Measurements from ENCODE around the gene ROR2. TPM values are rescaled to one million over a fixed set of nuclear protein-coding genes. Genes with fewer than 3 reads are reported as not detected.

Gene ROR2
- polyA plus RNA-seq, 1 experiment, result 9.7 TPM

DNA sequence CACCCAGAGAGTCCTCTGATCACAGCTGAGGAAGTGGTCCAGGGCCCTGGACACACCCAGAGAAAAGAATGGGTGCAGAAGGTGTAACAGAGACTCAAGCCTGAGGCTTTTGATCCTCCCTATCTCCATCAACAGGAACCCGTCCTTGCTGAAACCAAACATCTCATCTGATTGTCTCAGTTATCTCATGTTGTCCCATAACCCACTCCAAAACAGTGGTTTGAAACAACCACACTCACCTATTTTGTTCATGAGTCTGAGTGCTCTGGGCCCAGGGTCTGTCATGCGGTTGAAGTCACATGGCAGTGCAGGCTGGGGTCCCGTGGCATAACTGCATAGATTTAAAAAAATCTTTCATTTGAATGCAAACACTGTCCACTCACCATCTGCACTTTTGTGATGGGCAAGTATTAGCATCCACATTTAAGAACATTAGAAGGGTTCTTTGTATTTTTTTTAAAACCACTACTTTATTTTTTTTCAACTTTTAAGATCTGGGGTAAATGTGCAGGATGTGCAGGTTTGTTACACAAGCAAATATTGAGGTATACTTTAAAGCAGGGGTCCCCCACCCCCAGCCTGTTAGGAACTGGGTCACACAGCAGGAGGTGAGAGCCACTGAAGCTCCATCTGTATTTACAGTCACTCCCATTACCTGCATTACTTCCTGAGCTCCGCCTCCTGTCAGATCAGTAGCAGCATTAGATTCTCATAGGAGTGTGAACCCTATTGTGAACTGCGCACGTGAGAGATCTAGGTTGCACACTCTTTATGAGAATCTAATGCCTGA lies 255.8 kb downstream of the ROR2 start:
- ChIA-PET POLR2A (no interaction called here), CTCF (no interaction called here)

GRCh38 chr9:91693226-91693625 lies 256.8 kb downstream of the ROR2 start:
- no peak for DNase-seq (ENCODE audit: low read depth, low spot score)
- CTCF ChIA-PET, result interaction anchor here (0.6 kb wide), 1 partner anchor 11 kb away, joined by 5 read pairs; no protein-coding TSS in a partner anchor
- POLR2A ChIA-PET, result no interaction called here
- H3K4me3 ChIP-seq (ENCODE audit: low read depth, low read length), result no peak overlapping the region
- no peaks in the 10 kb centered on the region for H3K9me3 ChIP-seq (ENCODE audit: control insufficient read depth, insufficient read depth, low read length)
- no peak overlapping the region for H3K27ac ChIP-seq (ENCODE audit: low read depth, low read length)
- TF ChIP-seq, protein P1, sequence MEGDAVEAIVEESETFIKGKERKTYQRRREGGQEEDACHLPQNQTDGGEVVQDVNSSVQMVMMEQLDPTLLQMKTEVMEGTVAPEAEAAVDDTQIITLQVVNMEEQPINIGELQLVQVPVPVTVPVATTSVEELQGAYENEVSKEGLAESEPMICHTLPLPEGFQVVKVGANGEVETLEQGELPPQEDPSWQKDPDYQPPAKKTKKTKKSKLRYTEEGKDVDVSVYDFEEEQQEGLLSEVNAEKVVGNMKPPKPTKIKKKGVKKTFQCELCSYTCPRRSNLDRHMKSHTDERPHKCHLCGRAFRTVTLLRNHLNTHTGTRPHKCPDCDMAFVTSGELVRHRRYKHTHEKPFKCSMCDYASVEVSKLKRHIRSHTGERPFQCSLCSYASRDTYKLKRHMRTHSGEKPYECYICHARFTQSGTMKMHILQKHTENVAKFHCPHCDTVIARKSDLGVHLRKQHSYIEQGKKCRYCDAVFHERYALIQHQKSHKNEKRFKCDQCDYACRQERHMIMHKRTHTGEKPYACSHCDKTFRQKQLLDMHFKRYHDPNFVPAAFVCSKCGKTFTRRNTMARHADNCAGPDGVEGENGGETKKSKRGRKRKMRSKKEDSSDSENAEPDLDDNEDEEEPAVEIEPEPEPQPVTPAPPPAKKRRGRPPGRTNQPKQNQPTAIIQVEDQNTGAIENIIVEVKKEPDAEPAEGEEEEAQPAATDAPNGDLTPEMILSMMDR (IDR thresholded peaks at IDR 0.05; ENCODE audit: low read depth, low read length), result no peak
- H3K27me3 ChIP-seq (ENCODE audit: control insufficient read depth, insufficient read depth, low read length), result no peaks in the 10 kb centered on the region

More for the DNA sequence above, 255.8 kb downstream of the ROR2 start:
- TF ChIP-seq, protein P1 (IDR thresholded peaks at IDR 0.05; ENCODE audit: low read depth, low read length), result no peak
- Histone ChIP-seq H3K27me3 (ENCODE audit: control insufficient read depth, insufficient read depth, low read length) (no peaks in the 10 kb centered on the region), H3K9me3 (ENCODE audit: control insufficient read depth, insufficient read depth, low read length) (no peaks in the 10 kb centered on the region), H3K27ac (ENCODE audit: low read depth, low read length) (no peak overlapping the region), H3K4me3 (ENCODE audit: low read depth, low read length) (no peak overlapping the region)
- no peak for DNase-seq (ENCODE audit: low read depth, low spot score)

DNA sequence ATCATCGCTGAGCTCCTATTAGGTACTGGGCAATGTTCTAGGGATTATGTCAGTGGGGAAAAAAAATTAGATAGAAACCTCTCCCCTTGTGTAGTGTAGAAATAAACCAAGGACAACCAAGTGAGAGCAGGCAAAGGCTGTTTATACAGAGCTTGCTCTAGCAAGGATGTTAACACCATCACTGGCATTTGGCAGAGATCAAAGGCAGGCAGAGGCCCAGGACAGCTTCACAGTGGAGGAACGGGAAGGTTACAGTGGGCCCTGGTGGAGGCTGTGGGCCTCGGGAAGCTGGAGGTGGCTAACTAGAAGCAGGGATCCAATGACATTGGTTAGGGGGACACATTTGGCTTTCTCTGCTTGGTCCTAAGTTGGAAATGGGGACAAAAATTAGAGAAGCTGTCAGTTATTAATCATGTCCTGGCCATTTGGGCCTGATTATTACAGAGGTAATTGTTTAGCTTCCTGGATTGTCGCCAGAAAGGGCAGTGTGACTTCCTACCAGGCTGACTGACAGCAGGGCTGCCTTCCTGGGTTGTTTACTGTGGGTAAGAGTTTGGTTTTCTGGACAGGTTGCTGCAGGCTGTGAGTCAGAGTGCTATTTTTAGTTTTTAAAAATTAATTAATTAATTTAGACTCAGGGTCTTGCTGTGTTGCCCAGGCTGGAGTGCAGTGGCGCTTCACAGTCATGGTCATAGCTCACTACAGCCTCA lies 259.3 kb downstream of the ROR2 start:
- DNase-seq (ENCODE audit: low read depth, low spot score), result no peak
- H3K9me3 ChIP-seq (ENCODE audit: control insufficient read depth, insufficient read depth, low read length), result no peaks in the 10 kb centered on the region
- H3K4me3 ChIP-seq (ENCODE audit: low read depth, low read length), result no peak overlapping the region
- no peak overlapping the region for H3K27ac ChIP-seq (ENCODE audit: low read depth, low read length)
- H3K27me3 ChIP-seq (ENCODE audit: control insufficient read depth, insufficient read depth, low read length), result no peaks in the 10 kb centered on the region
- TF ChIP-seq, protein P1 (IDR thresholded peaks at IDR 0.05; ENCODE audit: low read depth, low read length), result no peak
- ChIA-PET POLR2A (no interaction called here), CTCF (interaction anchor here (0.6 to 1.7 kb wide), 2 partner anchors 452 to 776 kb away, joined by 3 to 5 read pairs; no protein-coding TSS in a partner anchor)

- TF ChIP-seq, protein P1 (IDR thresholded peaks at IDR 0.05; ENCODE audit: low read depth, low read length), result no peak
- Histone ChIP-seq H3K9me3 (ENCODE audit: control insufficient read depth, insufficient read depth, low read length) (no peaks in the 10 kb centered on the region), H3K27ac (ENCODE audit: low read depth, low read length) (no peak overlapping the region), H3K4me3 (ENCODE audit: low read depth, low read length) (no peak overlapping the region), H3K27me3 (ENCODE audit: control insufficient read depth, insufficient read depth, low read length) (no peaks in the 10 kb centered on the region)
- CTCF ChIA-PET, result no interaction called here
- no peak for DNase-seq (ENCODE audit: low read depth, low spot score)
- POLR2A ChIA-PET, result no interaction called here
Measured at GRCh38 chr9:91689006-91689405, 261.0 kb downstream of the ROR2 start.

- Histone ChIP-seq H3K4me3 (ENCODE audit: low read depth, low read length) (no peak overlapping the region), H3K9me3 (ENCODE audit: control insufficient read depth, insufficient read depth, low read length) (peaks cover 5% of the 10 kb centered on the region; the same call in 1 of the 2 replicates), H3K27ac (ENCODE audit: low read depth, low read length) (no peak overlapping the region), H3K27me3 (ENCODE audit: control insufficient read depth, insufficient read depth, low read length) (no peaks in the 10 kb centered on the region)
- TF ChIP-seq, protein P1 (IDR thresholded peaks at IDR 0.05; ENCODE audit: low read depth, low read length), result no peak
- DNase-seq (ENCODE audit: low read depth, low spot score), result no peak
- POLR2A ChIA-PET, result no interaction called here
- CTCF ChIA-PET, result interaction anchor here (1.9 kb wide), 1 partner anchor 768 kb away, joined by 12 read pairs; no protein-coding TSS in a partner anchor
Measured at GRCh38 chr9:91683269-91683668, 266.8 kb downstream of the ROR2 start.

Measured in AG04450 (cell line).